ENCODE results near the gene KCNT1.

GRCh38 chr9:135670721-135671590, 31.0 kb upstream of the KCNT1 start:
- TF ChIP-seq CTCF (IDR thresholded peaks at IDR 0.05; ENCODE audit: low read depth, low read length, poor library complexity, severe bottlenecking), result no peak
- no peak for TF ChIP-seq EZH2phosphoT487 (IDR thresholded peaks at IDR 0.05; ENCODE audit: borderline replicate concordance, low read length)

Measured in DOHH2 (cell line).